ENCODE results near the gene BMERB1.

BMERB1 gene

DNA sequence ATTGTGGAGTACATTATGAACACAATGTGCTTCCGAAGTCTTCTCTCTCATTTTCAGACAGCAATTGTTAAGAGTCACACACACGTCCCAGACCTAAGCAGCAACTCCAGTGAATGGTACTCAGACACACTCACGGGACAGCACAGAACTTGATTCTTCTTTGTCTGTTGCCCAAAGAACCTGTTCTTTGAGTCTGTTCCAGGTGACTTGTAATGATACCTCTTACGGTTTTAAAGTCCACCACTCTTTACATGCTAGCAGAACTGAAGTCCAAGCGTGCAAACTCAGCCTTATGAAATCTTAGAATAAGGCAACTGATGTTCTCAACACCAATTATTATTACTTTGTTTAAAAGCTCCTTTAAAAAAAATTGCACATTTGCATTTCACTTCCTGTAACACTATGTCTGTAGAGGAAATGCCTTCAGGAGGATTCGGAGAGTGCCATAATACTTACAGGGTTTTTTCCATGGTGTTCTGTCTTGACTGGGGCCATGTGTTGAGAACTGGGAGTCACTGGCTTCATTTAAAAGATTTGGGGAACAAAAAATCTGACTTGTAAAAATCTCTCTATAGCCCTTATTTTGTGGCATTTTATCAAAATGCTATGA, 160.4 kb downstream of the BMERB1 start:
- no peak for DNase-seq (ENCODE audit: extremely low read depth, low read depth)
- TF ChIP-seq CTCF (IDR thresholded peaks at IDR 0.05; ENCODE audit: low read depth, low read length), result no peak

- no peak for DNase-seq (ENCODE audit: extremely low read depth, low read depth)
- TF ChIP-seq CTCF (IDR thresholded peaks at IDR 0.05; ENCODE audit: low read depth, low read length), result no peak
These were observed 162.7 kb downstream of the BMERB1 start for GRCh38 chr16:15597135-15597534.

DNA sequence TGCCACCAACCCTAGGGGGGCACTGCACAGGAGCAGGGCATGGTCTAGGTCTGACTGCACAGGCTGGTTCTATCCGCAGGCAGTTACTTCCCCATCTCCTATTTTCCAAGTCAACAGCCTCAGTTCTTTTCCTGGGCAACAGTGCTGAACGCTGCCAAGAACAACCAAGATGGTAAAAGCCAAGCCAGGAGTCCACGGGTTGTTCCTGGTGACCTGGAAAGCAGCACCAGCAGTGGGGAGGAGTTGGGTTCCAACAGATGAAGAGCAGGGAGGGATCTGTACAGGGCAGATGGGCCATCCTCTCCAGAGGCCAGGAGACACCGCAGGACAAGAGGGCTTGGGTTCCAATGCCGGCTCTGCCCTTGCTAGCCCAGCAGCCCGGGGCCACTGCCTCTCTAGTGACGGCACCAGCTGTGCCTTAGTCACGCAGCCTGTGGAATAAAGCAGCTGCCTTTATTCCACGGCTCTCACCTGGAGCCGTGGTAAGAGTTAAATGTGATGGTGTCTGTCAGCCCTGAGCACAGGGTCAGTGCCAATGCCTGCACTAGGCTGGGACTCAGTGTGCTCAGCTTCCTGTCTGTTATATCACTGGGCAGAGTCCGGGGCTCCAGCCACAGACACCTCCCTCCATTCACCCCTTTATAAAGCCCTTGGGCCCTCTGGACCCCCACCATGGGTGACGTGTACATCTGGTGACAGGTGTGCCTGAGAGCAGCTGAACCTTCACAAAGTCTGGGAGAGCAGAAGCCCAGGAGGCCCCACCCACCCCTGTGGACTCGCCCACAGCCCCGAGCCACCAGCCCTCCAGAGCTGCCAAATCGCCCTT, 163.6 kb downstream of the BMERB1 start:
- no peak for TF ChIP-seq CTCF (IDR thresholded peaks at IDR 0.05; ENCODE audit: low read depth, low read length)

DNA sequence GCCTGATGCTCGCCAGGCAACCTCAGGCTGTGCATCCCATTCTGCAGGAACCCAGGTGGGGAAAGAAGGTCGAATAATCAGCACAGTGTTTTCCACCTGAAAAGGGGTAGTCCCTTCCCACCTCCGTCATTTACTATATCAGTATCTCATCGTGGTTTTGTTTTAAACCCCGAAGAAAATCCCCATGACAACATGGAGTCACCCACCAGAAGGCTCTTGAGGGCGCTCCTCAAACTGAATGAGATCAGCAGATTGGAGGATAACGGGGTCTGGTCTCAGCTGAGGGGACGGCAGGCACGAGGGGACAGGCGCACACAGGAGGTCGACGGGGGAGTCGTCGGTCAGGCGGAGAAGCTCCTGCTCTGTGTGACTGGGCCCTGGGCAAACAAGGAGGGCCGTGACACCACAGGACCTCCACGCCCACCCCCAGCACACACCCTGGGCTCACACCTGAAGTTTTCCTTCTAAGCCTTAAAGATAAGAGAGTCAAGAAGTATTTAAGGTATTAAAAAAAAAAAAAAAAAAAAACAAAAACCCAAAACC, 164.3 kb downstream of the BMERB1 start:
- DNase-seq (ENCODE audit: extremely low read depth, low read depth), result no peak
- no peak for TF ChIP-seq CTCF (IDR thresholded peaks at IDR 0.05; ENCODE audit: low read depth, low read length)

More for the DNA sequence above, 163.6 kb downstream of the BMERB1 start:
- no peak for DNase-seq (ENCODE audit: extremely low read depth, low read depth)

GRCh38 chr16:15599303-15600070, 165.1 kb downstream of the BMERB1 start:
- TF ChIP-seq CTCF (IDR thresholded peaks at IDR 0.05; ENCODE audit: low read depth, low read length), result no peak

DNA sequence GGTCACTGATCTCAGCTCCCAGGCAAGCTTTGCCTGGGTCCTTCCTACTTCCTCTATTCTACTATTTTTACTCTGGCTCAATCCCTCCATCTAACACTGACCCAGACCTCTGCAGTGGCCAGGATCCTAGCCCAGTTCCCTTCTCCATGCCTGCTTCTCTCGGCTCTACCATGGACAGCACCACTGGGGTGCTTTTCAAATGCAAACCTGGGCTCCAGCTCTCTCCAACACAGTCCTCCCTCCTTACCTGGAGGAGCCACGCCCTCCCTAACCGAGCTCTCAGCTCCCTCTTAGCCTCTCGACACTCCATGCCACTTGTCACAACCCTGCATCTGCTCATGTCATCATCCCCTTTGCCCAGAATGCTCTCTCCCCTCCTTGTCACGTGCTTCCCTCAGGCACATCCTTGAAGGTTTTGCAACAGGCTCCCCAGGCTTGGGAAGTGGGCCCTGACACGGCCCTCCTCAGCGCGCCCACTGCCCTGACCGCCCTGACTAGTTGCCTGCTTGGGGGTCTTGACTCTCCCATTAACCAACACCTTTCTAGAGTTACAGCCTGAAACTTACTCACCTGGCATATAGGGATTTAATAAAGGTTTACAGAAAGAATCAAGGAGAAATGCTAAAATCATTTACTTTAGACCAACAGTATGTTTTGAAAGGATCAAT, 167.0 kb downstream of the BMERB1 start:
- no peak for TF ChIP-seq CTCF (IDR thresholded peaks at IDR 0.05; ENCODE audit: low read depth, low read length)

More at GRCh38 chr16:15599303-15600070, 165.1 kb downstream of the BMERB1 start:
- DNase-seq (ENCODE audit: extremely low read depth, low read depth), result no peak

More for the DNA sequence above, 167.0 kb downstream of the BMERB1 start:
- no peak for DNase-seq (ENCODE audit: extremely low read depth, low read depth)
